B cell (primary cell): Measurements from ENCODE around the gene PLEKHH1. TPM values are rescaled to one million over a fixed set of nuclear protein-coding genes. Genes with fewer than 3 reads are reported as not detected.

Source experiments
- ATAC-seq: fragments of 200-7000 bp; cut with Tn5 transposase; one replicate; pipeline ENCODE4 v1.10.0; 2021; ENCODE audit warnings: low read depth, mild to moderate bottlenecking, moderate number of reproducible peaks, moderate library complexity
- CTCF ChIA-PET: fragments of 350-600 bp; sonication (Branson Sonifier 250); formaldehyde crosslinking; loops from one replicate; lab custom pipeline; 2021; ENCODE audit warnings: antibody characterized with exemption, inconsistent platforms; lab: Charles Lee
- POLR2A ChIA-PET: fragments of 350-600 bp; sonication (Branson Sonifier 250); formaldehyde crosslinking; loops from one replicate; lab custom pipeline; 2021; ENCODE audit warnings: antibody characterized with exemption; lab: Charles Lee
- DNase-seq: peaks from one replicate; pipeline ENCODE4 v3.0.0; 2013
- H2AFZ ChIP-seq: 2 replicates; pipeline ENCODE4 v1.6.1; 2012; ENCODE audit warnings: mild to moderate bottlenecking, low read depth, low read length; ENCODE audit not compliant: insufficient read depth, poor library complexity, severe bottlenecking
- H3K27ac ChIP-seq, 2 donors: 1 replicate in 1 of 2; 2 replicates in 1 of 2; pipeline ENCODE4 v1.5.1; 2012 to 2013; ENCODE audit warnings: low read length in 2 of 2, mild to moderate bottlenecking in 2 of 2, moderate library complexity in 1 of 2
- H3K27me3 ChIP-seq, 4 experiments: fragments of 200-600 bp in 1 of 4; sonication (generic) in 1 of 4; replicated peaks in 1 of 4; 1 replicate in 2 of 4; 2 replicates in 2 of 4; pipeline versions ENCODE4 v1.6.1 to v1.7.0; 2013 to 2016; ENCODE audit warnings: low read length in 3 of 4, mild to moderate bottlenecking in 2 of 4, mixed read lengths in 1 of 4, moderate library complexity in 1 of 4; ENCODE audit not compliant: insufficient read depth in 4 of 4, control insufficient read depth in 3 of 4; ENCODE audit errors: control extremely low read depth in 1 of 4
- H3K36me3 ChIP-seq, 2 experiments: replicated peaks in 1 of 2; 1 replicate in 1 of 2; 2 replicates in 1 of 2; pipeline versions ENCODE4 v1.6.1 to v1.7.1; 2013; ENCODE audit warnings: low read length in 1 of 2; ENCODE audit not compliant: insufficient read depth in 2 of 2, control insufficient read depth in 1 of 2; ENCODE audit errors: control extremely low read depth in 1 of 2, extremely low read depth in 1 of 2
- H3K4me1 ChIP-seq, 2 donors: fragments of 200-600 bp in 1 of 2; sonication (generic) in 1 of 2; 1 replicate in 1 of 2; 2 replicates in 1 of 2; pipeline versions ENCODE4 v1.5.1 to v1.6.1; 2013 to 2017; ENCODE audit warnings: low read length in 2 of 2; ENCODE audit not compliant: control insufficient read depth in 2 of 2, insufficient read depth in 2 of 2
- H3K4me2 ChIP-seq: replicated peaks from 2 replicates; pipeline ENCODE3; 2012; ENCODE audit warnings: mild to moderate bottlenecking, low read depth, low read length; ENCODE audit not compliant: poor library complexity, severe bottlenecking
- H3K4me3 ChIP-seq, 5 experiments: fragments of 200-600 bp in 1 of 5; sonication (generic) in 1 of 5; 1 replicate in 3 of 5; 2 replicates in 2 of 5; pipeline versions ENCODE4 v1.5.1 to v1.7.0; 2011 to 2016; ENCODE audit warnings: low read length in 4 of 5, mild to moderate bottlenecking in 4 of 5, low read depth in 2 of 5, control low read depth in 1 of 5, moderate library complexity in 1 of 5; ENCODE audit not compliant: insufficient read depth in 1 of 5; ENCODE audit errors: control extremely low read depth in 1 of 5, extremely low read depth in 1 of 5
- H3K79me2 ChIP-seq: fragments of 200-600 bp; sonication (generic); one replicate; pipeline ENCODE4 v1.6.0; 2016; ENCODE audit warnings: low read length; ENCODE audit not compliant: control insufficient read depth, insufficient read depth
- H3K9ac ChIP-seq: fragments of 200-600 bp; sonication (generic); 2 replicates; pipeline ENCODE4 v1.6.1; 2017; ENCODE audit warnings: mild to moderate bottlenecking, low read length, moderate library complexity
- H3K9me3 ChIP-seq, 3 donors: one replicate each; pipeline versions ENCODE4 v1.6.1 to v1.7.1; 2013; ENCODE audit warnings: low read length in 2 of 3; ENCODE audit not compliant: control insufficient read depth in 2 of 3, insufficient read depth in 1 of 3; ENCODE audit errors: control extremely low read depth in 1 of 3
- H4K20me1 ChIP-seq: 2 replicates; pipeline ENCODE4 v1.6.0; 2012; ENCODE audit warnings: mild to moderate bottlenecking, low read length; ENCODE audit not compliant: insufficient read depth, control insufficient read depth, poor library complexity, severe bottlenecking
- H3K27ac Mint-ChIP-seq: one replicate; pipeline ENCODE4 v1.8.0; 2021; ENCODE audit warnings: mixed read lengths
- H3K27me3 Mint-ChIP-seq: one replicate; pipeline ENCODE4 v1.8.0; 2021; ENCODE audit warnings: mixed read lengths
- H3K4me1 Mint-ChIP-seq: one replicate; pipeline ENCODE4 v1.8.0; 2021; ENCODE audit warnings: mixed read lengths
- H3K4me3 Mint-ChIP-seq: one replicate; pipeline ENCODE4 v1.8.0; 2021; ENCODE audit warnings: mixed read lengths
- H3K9me3 Mint-ChIP-seq: one replicate; pipeline ENCODE4 v1.8.0; 2022; ENCODE audit warnings: mixed read lengths; ENCODE audit not compliant: insufficient read depth
- EZH2 ChIP-seq: IDR thresholded peaks from 2 replicates; pipeline ENCODE4 v1.6.1; 2012; ENCODE audit warnings: borderline replicate concordance, low read depth, mild to moderate bottlenecking, moderate library complexity, low read length; ENCODE audit not compliant: insufficient read depth, poor library complexity, severe bottlenecking
- WGBS: methylation state at CpG from one replicate; pipeline ENCODE4 v1.1.5; 2013; ENCODE audit warnings: missing lambda C conversion rate; ENCODE audit not compliant: insufficient coverage; 5-methylcytosine and 5-hydroxymethylcytosine counted together
- intact Hi-C: fragments of 100-400 bp; cut with micrococcal nuclease; formaldehyde crosslinking; loops from one replicate; pipeline ENCODE4 v1.10.0; 2022
- polyA plus RNA-seq: library from polyadenylated mRNA; depleted of rRNA; stranded (reverse); fragments of >200 nt; gene quantifications from 2 replicates; pipeline ENCODE4 v1.2.3, GENCODE V29; 2012
- total RNA-seq, 2 donors: library from RNA; stranded (reverse); fragments of 120-200 nt in 1 of 2; gene quantifications; 1 replicate in 1 of 2; 2 replicates in 1 of 2; pipeline versions ENCODE4 v1.2.3 to v1.2.4, GENCODE V29; 2013 to 2022
- TF ChIP-seq, protein P1 (sequence below): fragments of 200-600 bp; IDR thresholded peaks from one replicate; pipeline ENCODE4 v1.8.0; 2022; ENCODE audit warnings: antibody characterized with exemption, mild to moderate bottlenecking

The PLEKHH1 gene
- total and polyA plus RNA-seq, 2 donors (not counting 1 experiment from before 2014, with no cell fraction given), result 0.17 to 0.37 TPM

DNA sequence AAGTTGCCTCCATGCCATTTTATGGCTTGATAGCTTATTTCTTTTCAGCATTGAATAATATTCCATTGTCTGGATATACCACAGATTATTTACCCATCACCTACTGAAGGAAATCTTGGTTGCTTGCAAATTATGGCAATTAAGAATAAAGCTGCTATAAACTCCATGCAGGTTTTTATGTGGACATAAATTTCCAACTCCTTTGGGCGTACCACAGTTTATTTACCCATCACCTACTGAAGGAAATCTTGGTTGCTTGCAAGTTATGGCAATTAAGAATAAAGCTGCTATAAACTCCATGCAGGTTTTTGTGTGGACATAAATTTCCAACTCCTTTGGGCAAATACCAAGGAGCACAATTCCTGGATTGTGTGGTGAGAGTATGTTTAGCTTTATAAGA, 12.6 kb upstream of the PLEKHH1 start:
- peaks cover 35% of the 10 kb centered on the region for H3K27me3 Mint-ChIP-seq
- no peaks in the 10 kb centered on the region for H3K36me3 ChIP-seq
- no peak overlapping the region for H3K4me3 ChIP-seq
- peaks cover 16% of the 10 kb centered on the region for H3K4me1 Mint-ChIP-seq
- no peak for ATAC-seq
- no peaks in the 10 kb centered on the region for H3K9me3 ChIP-seq
- no CpG with 5 or more reads among the region's 1 CpG for WGBS
- H3K9ac ChIP-seq, result no peak overlapping the region
- peaks cover 16 to 20% of the 10 kb centered on the region in 2 donors for H3K4me1 ChIP-seq
- H3K4me2 ChIP-seq, result no peak overlapping the region
- CTCF ChIA-PET, result interaction anchor here (1.1 to 1.8 kb wide), 2 partner anchors 11 to 93 kb away, joined by 3 to 4 read pairs; no protein-coding TSS in a partner anchor
- no peak for DNase-seq
- no peak overlapping the region for H2AFZ ChIP-seq
- H3K4me3 Mint-ChIP-seq, result no peak overlapping the region
- no peak overlapping the region for H3K27ac ChIP-seq
- H3K27ac Mint-ChIP-seq, result no peak overlapping the region
- H3K27me3 ChIP-seq, result peaks cover 0 to 17% (median 10%) of the 10 kb centered on the region in 4 experiments
- intact Hi-C loops, result no loop called here
- H3K79me2 ChIP-seq, result no peaks in the 10 kb centered on the region
- H4K20me1 ChIP-seq, result no peaks in the 10 kb centered on the region
- TF ChIP-seq, protein P1, sequence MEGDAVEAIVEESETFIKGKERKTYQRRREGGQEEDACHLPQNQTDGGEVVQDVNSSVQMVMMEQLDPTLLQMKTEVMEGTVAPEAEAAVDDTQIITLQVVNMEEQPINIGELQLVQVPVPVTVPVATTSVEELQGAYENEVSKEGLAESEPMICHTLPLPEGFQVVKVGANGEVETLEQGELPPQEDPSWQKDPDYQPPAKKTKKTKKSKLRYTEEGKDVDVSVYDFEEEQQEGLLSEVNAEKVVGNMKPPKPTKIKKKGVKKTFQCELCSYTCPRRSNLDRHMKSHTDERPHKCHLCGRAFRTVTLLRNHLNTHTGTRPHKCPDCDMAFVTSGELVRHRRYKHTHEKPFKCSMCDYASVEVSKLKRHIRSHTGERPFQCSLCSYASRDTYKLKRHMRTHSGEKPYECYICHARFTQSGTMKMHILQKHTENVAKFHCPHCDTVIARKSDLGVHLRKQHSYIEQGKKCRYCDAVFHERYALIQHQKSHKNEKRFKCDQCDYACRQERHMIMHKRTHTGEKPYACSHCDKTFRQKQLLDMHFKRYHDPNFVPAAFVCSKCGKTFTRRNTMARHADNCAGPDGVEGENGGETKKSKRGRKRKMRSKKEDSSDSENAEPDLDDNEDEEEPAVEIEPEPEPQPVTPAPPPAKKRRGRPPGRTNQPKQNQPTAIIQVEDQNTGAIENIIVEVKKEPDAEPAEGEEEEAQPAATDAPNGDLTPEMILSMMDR, result no peak
- no peak for TF ChIP-seq EZH2
- POLR2A ChIA-PET, result no interaction called here
- H3K9me3 Mint-ChIP-seq, result no peaks in the 10 kb centered on the region

DNA sequence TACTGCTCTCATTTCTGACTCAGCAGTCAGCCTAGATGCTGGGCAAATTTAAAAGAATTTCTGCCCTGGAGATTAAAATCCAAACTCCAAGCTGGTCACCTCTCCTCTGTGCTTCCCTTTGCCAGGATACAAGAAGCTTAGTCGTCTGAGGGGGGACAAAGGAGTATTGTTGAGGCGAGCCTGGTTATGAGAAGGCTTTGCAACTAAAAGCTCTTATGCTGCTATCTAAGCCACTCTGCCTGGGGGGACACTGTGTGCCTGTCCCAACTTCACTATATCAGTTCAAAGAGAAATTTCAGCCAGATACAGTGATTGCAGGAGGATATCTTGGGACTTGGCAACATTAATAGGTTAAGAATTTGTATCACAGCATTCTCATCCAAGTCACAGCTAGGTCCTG, 10.8 kb upstream of the PLEKHH1 start:
- no peak for DNase-seq
- no peak overlapping the region for H3K4me3 ChIP-seq
- Mint-ChIP-seq H3K27ac (no peak overlapping the region), H3K9me3 (no peaks in the 10 kb centered on the region), H3K27me3 (peaks cover 42% of the 10 kb centered on the region), H3K4me1 (peaks cover 2% of the 10 kb centered on the region), H3K4me3 (no peak overlapping the region)
- no CpG with 5 or more reads among the region's 2 CpGs for WGBS
- no peaks in the 10 kb centered on the region for H3K36me3 ChIP-seq
- intact Hi-C loops, result no loop called here
- no peaks in the 10 kb centered on the region for H3K9me3 ChIP-seq
- POLR2A ChIA-PET, result no interaction called here
- ATAC-seq, result no peak
- CTCF ChIA-PET, result interaction anchor here (0.9 kb wide), 1 partner anchor 49 kb away, joined by 4 read pairs; no protein-coding TSS in a partner anchor
- H3K27ac ChIP-seq, result no peak overlapping the region
- no peak overlapping the region for H3K9ac ChIP-seq
- peaks cover 0 to 24% (median 12%) of the 10 kb centered on the region in 4 experiments for H3K27me3 ChIP-seq
- no peaks in the 10 kb centered on the region for H4K20me1 ChIP-seq
- H2AFZ ChIP-seq, result no peak overlapping the region
- H3K79me2 ChIP-seq, result no peaks in the 10 kb centered on the region
- no peak overlapping the region for H3K4me2 ChIP-seq
- H3K4me1 ChIP-seq, result peaks cover 0 to 3% of the 10 kb centered on the region in 2 donors
- TF ChIP-seq EZH2, result no peak
- TF ChIP-seq, protein P1, result no peak
